GM18907 (cell line): Measurements from ENCODE around the gene RNF151.

Experiments used
- ATAC-seq: cut with Tn5 transposase; IDR thresholded peaks from one replicate; pipeline ENCODE4 v1.9.1; 2021; ENCODE audit warnings: mild to moderate bottlenecking, moderate library complexity; ENCODE audit not compliant: unreplicated experiment

Gene RNF151

DNA sequence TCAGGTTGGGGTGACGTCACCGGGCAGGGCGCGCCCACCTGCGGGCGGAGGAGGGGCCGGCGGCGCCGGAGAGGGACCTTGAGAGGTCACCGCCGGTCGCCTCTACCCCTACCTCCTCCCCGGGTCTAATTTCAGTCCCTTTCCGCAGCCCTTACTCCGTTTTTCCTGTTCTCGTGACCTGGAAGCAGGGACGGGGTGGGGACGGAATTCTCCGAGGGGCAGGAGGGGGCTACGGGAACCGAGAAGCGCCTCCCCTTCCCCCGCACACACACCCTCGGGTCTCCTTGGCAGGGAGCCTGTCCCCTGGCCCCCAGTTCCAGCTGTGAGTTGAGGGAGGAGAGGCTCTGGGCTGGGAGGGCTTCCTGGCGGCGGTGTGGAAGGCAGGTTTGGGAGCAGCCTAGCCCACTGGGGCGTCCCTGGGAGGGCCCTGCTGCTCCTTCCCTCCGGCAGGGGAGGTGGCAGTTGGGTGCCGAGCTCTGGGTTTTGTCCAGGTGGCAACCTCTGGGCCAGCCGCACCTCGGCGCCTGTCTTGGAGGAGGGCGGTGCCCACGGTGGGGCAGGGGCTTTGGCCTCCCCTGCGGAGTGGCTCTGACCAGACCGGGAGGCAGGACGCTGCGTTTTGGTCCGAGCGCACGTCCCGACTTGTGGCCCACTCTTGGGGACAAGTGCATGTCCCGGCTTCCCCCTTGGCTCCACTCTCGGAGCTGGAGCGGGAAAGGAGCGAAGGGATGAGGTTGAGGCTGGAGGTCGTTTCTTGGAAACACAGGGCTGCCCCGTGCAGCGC lies 23.9 kb downstream of the RNF151 start:
- ATAC-seq = peak; percentile 6

DNA sequence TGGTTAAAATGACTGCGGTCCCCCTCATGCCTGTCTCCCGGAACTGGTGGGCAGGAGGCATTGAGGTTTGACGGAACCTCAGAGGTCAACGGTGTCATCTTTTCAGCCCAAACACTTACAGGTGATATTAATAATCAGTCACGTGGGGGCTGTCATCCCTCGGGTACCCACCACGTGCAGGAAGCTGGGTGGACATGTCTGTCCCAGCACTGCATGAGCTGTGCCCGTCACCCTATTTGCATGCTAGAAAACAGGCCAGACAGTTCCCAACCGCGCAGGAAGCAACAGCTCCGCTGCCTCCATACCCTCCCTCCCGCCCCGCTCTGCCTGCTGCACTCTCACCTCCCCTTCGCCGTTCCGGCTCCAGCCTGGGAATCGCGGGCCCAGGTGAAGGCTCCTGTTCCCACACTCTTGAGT lies 24.5 kb downstream of the RNF151 start:
- ATAC-seq = peak; percentile 48

DNA sequence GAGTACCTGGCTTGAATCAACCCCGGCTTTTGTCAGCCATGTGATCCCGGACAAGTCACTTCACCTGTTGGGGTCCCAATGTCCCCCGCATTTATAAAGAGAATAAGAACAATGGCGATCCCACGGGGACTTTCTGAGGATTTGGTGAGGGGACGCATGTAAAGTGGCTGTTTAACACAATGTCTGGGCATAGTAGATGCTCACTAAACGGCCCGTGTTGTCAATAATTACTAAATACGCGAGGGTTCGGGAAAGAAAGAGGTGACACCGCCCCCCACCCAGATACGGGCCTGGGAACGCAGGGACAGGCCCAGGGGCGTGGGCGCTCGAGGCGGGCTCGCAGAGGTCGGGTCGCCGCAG lies 24.9 kb downstream of the RNF151 start:
- no peak for ATAC-seq

DNA sequence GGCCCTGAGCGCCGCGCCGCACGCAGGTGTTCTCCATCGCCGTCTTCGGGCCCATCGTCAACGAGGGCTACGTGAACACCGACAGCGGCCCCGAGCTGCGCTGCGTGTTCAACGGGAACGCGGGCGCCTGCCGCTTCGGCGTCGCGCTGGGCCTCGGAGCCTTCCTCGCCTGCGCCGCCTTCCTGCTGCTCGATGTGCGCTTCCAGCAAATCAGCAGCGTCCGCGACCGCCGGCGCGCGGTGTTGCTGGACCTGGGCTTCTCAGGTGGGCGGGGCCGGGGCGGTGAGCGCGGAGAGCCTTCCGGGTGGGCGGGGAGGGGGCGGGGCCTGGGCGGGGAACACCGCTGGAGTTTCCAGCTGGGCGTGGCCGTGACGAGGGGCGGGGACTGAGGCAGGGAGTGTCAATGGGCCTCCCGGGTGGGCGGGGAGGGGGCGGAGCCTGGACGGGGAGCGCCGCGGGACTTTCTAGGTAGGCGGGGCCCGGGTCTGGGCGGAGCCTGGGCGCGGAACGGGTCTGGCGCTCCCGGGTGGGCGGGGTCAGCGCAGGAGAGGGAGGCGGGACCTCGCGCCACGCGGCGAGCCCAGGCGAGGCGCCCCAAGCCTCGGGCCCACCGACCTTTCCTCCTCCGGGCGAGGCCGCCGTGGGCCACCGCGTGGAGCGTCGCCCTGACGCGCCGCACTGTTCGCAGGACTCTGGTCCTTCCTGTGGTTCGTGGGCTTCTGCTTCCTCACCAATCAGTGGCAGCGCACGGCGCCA lies 25.5 kb downstream of the RNF151 start:
- peak; percentile 45 for ATAC-seq

DNA sequence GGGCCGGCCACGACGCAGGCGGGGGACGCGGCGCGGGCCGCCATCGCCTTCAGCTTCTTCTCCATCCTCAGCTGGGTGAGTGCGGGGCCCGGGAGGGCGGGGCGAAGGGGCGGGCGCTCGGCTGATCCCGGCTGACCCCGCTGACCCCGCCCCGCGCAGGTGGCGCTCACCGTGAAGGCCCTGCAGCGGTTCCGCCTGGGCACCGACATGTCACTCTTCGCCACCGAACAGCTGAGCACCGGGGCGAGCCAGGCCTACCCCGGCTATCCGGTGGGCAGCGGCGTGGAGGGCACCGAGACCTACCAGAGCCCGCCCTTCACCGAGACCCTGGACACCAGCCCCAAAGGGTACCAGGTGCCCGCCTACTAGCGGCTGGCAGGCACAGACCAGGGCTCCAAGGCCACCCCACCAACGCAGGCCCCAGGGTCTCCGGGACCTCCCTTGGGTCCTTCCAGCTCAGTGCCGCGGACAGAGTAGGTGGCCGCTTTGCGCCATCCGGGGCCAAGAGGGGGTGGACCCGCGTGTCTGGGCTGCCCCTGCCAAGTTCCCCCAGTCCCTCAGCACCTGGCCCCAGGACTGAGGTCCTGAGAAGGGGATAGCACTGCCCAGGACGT lies 26.2 kb downstream of the RNF151 start:
- ATAC-seq = peak; percentile 3

DNA sequence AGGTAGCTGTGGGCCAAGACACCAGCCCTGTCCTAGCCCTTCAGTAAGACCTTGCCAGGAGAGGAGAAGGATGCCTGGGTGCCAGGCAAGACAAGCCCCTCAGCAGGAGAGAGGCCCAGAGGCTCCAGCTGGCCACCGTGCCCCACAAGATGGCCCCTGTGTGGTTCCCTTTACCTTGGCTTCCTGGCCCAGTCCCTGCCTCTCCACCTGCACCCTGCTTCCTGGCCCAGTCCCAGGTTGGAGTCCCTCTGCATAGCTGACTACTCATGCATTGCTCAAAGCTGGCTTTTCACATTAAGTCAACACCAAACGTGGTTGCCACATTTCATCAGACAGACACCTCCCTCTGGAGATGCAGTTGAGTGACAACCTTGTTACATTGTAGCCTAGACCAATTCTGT lies 27.1 kb downstream of the RNF151 start:
- no peak for ATAC-seq

DNA sequence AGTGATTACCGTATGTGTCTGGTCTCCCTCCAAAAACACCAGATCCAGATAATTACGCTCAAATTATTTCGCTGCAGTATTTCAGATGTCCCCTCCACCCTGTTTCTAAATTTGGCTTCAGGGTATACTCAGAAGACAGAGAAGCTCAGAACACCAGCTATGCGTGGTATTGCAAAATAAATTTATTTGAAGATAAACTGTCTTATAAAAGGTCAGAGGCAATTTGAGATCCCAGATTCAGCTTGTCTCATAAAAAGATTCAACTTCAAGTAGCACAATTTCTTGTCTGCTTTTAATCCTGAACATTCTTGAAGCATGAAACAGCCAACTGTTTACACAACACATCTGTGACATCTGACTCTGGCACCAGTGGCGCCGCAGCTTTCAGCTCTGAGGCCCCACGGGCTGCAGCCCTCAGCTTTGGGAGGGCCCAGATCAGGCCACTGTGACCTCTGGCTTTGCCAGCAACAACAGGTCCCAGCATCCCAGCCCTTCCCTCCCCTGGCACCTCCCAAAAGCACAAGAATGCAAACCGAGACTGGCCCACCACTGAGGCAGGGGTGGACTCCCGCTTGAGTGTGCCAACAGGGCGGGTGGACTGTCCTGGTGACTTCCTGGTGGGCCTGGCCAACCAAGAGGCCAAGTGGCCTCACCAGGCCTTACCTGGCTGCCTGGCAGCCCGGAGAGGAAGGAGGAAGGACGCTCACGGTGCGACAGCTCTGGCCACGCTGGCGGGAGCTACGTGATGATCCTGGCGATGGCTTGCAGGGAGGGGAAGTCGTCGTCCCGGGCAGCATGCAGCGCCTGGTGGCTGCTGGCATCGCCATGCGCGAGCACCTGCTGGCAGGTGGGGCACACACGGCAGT lies 31.1 kb downstream of the RNF151 start:
- no peak for ATAC-seq

DNA sequence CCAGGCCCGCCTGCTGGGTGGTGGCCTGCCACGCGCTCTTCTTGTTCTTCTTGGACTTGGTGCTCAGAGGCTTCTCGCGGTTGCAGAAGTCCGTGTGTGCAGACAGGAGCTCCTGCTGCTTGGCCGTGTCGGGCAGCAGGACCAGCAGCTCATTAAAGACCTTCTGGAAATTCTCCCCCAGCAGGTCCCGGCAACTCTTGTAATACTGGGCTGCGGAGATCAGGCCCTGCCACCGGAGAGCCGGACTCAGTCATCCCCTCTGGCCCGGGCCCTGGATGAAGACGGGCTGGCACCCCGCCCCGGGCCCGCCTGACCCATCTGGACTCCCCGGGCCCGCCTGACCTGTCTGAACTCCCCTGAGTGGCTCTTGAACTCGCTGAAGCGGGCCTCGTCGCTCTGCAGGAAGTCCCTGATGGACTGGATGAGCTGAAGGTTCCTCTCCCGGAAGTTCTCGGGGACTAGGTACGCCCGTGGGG lies 31.7 kb downstream of the RNF151 start:
- ATAC-seq = no peak

DNA sequence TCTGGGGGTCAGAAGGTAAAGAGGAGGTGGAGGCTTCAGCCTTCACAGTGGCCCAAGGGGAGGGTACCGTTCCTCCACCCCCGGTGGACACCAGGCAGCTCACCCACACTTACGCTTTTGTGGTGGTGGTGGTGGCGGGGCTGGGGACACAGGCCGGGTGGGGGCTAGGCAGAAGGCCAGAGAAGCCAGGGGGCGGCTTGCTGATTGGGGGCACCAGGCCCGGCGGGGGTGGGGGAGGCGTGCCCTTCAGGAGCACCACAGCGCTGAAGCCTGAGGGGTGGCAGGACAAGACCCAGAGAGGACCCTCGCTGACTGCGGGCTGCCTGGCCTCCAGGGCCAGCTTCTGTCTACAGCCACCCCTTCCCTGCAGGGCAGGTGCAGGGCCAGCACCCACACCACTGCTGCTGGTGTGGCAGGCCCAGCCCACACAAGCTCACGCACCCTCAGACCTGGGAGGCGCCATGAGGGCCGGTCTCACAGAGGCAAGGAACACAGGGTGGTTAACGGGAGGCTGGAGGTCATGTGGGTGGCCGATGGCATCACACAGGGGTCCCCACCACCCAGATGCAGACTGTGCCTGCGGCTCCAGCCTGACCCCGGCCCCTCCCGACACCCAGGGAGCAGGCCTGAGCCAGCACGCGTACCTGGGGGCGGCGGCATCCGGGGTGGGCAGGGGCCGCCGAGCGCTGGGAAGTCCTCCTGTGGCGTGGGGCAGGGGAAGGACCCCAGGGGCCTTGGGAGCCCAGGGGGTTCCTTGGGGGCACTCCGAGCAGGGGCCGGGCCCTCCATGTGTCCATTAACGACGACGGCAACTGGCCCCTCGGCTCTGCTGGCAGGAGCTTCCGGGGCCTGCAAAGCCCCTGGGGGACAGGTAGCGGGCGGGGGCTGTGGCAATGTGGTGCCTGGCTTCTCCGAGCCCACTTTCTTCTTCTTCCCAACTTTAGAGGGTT lies 32.5 kb downstream of the RNF151 start:
- no peak for ATAC-seq

DNA sequence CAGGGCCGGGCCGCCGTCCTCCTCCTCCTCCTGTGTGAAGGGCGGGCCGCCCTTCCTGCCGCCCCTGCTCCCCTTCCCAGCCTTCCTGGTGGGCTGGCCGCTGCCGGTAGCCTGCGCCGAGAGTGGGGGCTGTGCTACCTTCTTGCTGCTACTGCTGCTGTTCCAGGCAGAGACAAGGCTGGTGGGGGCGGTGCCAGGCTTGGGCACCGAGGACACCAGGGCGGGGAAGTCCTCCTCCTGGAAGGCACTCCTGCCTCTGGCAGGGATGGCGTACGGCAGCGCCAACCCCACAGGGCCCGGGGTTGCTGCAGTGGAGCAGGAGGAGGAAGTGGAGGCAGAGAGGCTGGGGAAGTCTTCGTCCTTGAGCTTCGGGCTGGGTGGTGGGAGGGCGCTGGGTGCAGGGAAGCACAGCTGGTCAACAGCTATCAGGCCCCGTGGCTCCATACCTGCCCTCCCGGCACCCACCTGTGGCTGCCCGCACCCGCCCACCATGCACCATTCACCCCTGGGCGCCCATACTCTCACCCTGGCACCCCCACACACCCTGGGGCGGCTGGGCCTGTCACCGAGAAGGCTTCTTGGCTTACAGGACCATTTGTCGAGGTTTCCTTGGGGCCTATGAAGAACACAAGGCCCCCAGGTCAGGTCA lies 33.3 kb downstream of the RNF151 start:
- ATAC-seq = no peak

DNA sequence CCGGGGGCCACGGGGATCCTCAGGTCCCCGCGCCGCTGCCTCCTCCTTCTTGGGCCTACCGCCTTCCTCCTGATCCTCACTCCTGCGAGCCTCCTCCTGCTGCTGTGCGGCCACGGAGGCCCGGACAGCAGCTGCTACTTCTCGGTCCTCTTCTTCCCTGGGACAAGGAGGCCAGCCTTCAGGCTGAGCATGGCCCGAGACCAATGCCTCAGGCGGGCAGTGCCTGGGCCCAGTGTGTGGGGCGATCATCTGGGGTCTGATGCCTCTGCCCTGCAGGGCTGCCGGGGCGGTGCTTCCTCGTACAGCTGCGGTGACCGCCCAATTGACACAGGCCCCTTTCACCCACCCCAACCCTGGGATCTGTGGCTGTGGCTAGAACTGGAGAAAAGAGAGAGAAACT lies 34.4 kb downstream of the RNF151 start:
- no peak for ATAC-seq

DNA sequence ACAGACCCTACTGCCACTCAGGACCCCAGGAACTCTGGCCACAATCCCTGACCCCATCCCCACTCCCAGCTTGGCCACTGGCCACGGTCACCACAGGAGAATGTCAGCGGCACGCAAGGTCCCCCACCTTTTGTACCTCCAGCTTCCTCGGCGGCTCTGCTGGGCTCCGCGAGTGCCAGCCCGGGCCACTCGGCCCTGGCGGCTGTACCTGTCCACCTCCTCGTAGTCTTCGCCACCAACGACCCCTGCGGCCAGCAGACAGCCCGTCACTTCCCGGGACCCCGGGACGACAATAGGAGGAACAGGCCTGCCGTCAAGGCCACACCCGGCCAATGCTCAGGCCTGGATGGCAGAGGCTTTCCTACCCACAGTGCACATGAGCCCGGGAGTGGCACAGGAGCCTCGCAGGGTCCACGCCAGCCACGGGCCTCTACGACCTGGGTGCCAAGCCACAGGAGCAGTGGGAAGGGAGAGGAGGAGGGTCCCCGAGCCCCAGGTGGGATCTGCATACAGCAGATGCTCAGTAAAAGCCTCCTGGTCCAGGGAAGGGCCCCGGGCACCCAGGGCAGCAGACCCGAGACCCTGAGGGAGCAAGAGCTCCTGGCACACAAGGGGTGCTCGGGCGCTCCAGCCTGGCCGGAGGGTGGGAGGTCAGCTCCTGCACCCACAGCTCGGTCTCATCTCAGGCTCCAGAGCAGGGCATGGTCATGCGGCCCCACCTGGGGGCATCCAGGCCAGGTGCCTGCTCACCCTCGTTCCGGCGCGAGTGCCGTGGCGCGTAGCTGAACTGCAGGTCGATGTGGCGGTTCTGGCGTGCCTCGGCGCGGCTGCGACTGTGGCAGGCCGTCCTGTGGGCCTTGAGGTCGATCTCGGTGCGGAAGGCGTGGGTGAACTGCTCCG lies 35.0 kb downstream of the RNF151 start:
- ATAC-seq = no peak

DNA sequence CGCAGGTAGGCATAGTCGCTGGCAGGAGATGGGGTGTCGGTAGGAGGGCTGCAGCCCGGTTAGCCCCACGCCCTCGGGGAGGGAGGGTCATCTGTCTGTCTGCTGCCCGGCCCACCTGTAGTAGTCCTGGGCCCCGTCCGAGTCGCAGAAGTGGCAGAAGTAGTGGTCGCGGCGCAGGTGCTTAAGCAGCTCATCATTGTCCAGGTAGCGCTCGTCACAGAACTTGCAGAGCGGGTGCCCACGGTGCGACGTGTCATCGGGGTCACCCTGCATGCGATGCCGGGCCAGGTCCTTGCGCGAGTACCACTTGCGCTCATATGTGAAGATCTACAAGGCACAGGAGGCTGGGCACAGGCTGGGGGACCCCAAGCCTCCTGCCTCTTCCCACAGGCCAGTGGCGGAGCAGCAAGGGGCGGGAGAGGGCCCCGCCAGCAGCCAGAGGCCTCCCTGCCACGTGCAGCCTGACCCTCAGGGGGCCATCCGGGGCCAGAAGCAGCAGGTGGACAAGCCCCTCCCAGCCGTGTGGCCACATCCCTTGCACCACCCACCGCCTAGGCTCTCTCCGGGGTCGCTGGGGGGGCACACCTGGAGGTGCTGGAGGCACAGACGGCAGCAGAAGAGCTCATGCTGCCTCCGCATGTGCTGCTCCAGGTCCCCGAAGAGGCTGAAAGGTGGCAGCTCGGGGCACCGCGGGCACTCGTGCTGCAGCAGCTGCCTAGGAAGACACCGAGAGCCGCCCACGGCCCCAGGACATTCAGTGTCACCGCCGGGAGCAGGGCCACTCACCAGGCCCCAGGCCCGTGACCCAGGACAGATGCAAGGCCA lies 36.0 kb downstream of the RNF151 start:
- no peak for ATAC-seq

DNA sequence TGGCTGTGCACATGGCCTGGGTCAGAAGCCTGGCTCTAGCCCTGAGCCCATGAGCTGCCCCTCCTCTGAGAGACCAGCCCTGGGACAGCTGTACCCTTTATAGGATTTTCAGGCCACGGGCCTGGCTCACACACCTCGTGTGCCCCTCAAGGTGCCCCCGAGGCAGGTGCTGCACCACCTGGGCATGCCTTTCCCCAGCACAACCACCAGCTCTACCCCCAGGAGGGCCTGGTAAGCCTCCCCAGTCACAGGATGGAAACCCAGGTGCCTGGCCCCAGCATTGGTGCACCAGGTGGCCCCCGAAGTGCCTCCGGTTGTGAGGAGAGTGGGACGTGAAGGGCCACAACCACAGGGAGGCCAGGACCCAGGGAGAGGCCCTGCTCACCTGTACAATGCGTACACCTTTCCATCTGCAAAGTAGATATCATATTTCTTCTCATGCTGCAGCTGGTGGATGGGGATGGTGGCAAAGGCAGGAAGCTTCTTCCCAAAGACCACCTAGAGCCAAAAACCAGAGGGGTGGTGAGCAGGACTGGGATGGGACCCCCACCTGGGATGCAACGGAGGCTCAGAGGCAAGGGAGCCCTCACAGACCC lies 36.7 kb downstream of the RNF151 start:
- ATAC-seq = no peak

DNA sequence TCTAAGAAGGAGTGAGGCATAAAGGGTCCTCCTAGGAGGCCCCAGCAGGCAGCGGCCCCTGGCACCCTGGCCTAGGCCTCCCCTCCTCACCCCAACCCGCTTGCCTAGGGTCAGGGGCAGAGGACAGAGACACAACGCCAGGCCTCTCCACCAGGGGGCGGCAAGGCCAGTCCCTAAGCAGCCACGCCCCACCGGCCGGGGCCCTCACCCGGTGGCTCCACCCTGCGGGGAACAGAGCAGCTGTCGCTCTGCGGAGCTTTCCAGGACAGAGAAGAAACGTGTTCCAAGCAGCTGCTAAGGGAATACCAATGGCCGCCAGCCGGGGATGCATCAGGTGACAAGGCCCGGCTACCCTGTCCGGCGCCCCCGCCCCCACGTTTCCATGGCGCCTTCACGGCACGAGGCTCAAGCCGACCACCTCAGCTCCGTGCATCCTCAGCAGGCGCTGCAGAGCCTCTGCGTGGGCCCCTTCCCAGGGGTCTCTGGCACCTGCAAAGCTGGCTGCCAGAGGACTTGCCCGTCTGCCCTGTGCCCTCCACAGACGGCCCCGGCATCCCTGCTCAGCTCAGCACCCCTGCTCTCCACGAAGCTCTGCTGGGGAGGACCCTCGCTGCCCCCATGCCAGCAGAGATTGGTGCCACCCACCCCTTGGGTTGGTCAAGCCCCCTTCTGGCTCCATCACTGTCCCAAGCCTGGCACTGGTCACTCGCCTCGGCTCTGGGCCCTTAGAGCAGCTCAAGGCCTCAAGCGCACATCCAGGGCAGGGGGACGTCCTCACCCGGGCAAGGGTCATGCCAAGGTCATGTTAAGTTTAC lies 37.4 kb downstream of the RNF151 start:
- peak; percentile 59 for ATAC-seq
